G401.6 (cell line): ENCODE measurements around the gene GPR108.

Experiments used
- FAIRE-seq: peaks from 2 replicates; lab custom pipeline; 2012; peaks lifted over from hg19 to GRCh38; lab: Jason Lieb, UNC

GPR108 gene

DNA sequence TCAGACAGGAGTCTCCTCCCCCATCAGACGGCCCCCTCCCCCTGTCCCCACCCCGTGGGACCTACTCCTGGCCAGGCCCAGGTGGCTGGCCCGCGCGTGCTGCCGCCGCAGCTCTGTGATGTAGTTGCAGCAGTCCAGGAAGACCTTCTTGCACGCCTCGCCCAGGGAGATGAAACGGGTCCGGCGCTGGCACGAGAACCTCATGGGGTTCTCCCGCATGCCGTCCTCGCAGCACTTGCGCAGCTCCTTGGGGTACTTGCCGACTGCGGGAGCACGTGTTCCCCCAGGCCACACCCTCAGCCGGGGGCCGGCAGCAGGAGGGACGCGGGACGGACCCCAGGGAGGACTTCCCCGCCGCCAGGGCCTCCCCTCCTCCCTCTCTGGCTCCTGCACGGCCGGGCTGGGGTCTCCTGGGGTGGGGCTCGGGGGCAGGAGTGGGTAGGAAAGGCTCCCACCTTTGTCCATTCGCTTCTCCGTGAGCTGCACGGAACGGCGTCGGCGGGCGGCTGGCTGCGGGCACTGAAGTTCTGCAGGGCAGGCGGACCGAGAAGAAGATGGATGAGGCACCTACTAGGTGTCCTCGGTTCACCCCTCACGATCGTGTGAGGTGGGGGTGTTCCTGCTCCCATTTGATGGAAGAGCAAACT lies 30.2 kb downstream of the GPR108 start:
- FAIRE-seq, result no peak

GRCh38 chr19:6706633-6706958 lies 30.8 kb downstream of the GPR108 start:
- no peak for FAIRE-seq

GRCh38 chr19:6705931-6706632 lies 31.3 kb downstream of the GPR108 start:
- no peak for FAIRE-seq

- FAIRE-seq, result peak; percentile 92
Measured at GRCh38 chr19:6700586-6701316, 36.6 kb downstream of the GPR108 start.

DNA sequence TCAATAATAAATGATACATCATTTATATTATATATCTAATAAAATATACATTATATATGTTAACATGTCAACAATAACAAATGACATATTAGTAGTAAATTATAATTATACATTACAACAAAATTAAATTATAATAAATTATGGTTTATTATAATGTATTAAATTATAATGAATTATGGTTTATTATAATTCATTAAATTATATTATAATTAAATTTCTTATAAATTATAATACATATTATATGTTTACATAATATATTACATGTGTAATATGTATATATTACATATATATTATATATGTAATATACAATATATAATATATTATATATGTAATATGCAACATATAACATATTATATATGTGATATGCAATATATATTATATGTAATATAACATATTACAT lies 37.4 kb downstream of the GPR108 start:
- FAIRE-seq, result peak; percentile 99

GRCh38 chr19:6697291-6697690 lies 40.1 kb downstream of the GPR108 start:
- no peak for FAIRE-seq

GRCh38 chr19:6696239-6696820 lies 41.0 kb downstream of the GPR108 start:
- FAIRE-seq, result no peak

DNA sequence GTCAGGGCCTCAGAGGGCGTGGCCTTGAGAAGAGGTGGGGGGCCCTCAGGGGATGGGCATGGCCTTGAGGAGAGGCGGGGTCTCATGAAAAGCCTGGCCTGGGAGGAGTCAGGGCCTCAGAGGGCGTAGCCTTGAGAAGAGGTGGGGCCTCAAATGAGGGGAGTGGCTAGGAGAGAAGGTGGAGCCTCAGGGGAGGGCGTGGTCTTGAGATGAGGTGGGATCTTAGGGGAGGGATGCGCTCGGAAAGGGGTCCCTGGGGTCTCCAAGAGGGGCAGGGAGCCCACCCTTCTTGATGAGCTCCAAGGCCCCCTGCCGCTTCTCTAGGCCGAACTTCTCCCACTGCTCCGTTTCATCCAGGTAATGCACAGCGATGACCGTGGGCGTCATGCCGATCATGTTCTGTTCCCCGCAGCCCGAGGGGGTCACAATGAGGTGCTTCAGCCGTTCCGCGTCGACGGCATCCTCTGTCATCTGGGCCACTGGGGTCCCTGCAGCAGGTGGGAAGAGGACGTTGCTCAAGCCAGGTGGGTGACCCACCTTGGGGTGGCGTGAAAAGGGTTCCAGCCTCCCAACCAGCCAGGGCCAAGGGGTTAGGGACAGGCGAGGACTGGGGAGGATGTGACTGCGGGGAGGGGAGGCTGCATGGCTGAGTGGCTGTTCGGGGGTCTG lies 43.1 kb downstream of the GPR108 start:
- no peak for FAIRE-seq

GRCh38 chr19:6693681-6694080 lies 43.7 kb downstream of the GPR108 start:
- FAIRE-seq, result no peak

- FAIRE-seq, result no peak
Measured at GRCh38 chr19:6693056-6693471, 44.3 kb downstream of the GPR108 start.

GRCh38 chr19:6692027-6692426 lies 45.4 kb downstream of the GPR108 start:
- no peak for FAIRE-seq

DNA sequence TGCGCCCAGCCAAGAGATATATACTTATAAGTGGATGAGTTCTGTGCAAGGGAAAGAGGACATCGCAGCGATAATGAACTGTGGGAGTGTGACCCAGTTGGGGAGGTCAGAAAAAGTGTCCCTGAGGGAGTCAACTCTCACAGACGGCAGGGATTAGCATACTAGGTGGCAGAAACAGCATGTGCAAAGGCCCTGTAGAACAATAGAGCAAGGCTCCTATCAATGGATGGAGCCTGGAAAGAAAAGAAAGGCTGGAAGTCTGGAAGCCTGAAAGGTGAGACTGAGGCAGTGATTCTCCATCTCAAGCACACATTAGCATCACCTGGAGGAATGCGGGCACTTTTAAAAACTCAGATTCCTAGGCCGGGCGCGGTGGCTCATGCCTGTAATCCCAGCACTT lies 46.0 kb downstream of the GPR108 start:
- no peak for FAIRE-seq

- FAIRE-seq, result no peak
Measured at GRCh38 chr19:6690160-6690885, 47.1 kb downstream of the GPR108 start.

GRCh38 chr19:6687114-6687513 lies 50.3 kb downstream of the GPR108 start:
- FAIRE-seq, result no peak

GRCh38 chr19:6686628-6686975 lies 50.8 kb downstream of the GPR108 start:
- FAIRE-seq, result no peak

GRCh38 chr19:6685962-6686627 lies 51.3 kb downstream of the GPR108 start:
- FAIRE-seq, result no peak

GRCh38 chr19:6685482-6685881 lies 51.9 kb downstream of the GPR108 start:
- no peak for FAIRE-seq

- FAIRE-seq, result no peak
Measured at GRCh38 chr19:6683971-6684370, 53.4 kb downstream of the GPR108 start.

- no peak for FAIRE-seq
Measured at GRCh38 chr19:6682607-6683128, 54.7 kb downstream of the GPR108 start.

GRCh38 chr19:6680141-6680540 lies 57.2 kb downstream of the GPR108 start:
- no peak for FAIRE-seq
